ENCODE data around the gene SPOCK3. TPM values are rescaled to one million over a fixed set of nuclear protein-coding genes. Genes with fewer than 3 reads are reported as not detected.

The SPOCK3 gene
- total and polyA plus RNA-seq, 10 of the 15 experiments (the other 5 are each of a cell fraction or from before 2014, with no cell fraction given): 0.06 to 0.39 (median 0.09) TPM; not detected in 5

GRCh38 chr4:166896254-166896653, 338.0 kb downstream of the SPOCK3 start:
- Histone ChIP-seq H3K4me2 (ENCODE audit: control insufficient read depth, insufficient read depth) (no peak overlapping the region), H3K9me3 (replicated peaks; ENCODE audit: control insufficient read depth, insufficient read depth, low read length) (no peaks in the 10 kb centered on the region; the same call in 2 of the 3 replicates), H3K79me2 (ENCODE audit: control insufficient read depth, insufficient read depth, low read length) (no peaks in the 10 kb centered on the region), H4K20me1 (ENCODE audit: control insufficient read depth, insufficient read depth) (no peaks in the 10 kb centered on the region), H3K9ac (ENCODE audit: control insufficient read depth, insufficient read depth, low read length) (no peak overlapping the region), H3K36me3 (ENCODE audit: control insufficient read depth in 2 of 2, insufficient read depth in 2 of 2, low read length in 1 of 2) (no peaks in the 10 kb centered on the region), H3K4me1 (ENCODE audit: control insufficient read depth, insufficient read depth, low read length) (peaks cover 3% of the 10 kb centered on the region; the same call in 1 of the 2 replicates), H3K27me3 (replicated peaks in 1 of 2; ENCODE audit: control insufficient read depth in 2 of 2, insufficient read depth in 2 of 2, low read length in 1 of 2) (no peaks in the 10 kb centered on the region), H3K4me3 (no peak overlapping the region), H2AFZ (ENCODE audit: control insufficient read depth, low read depth, low read length) (peak overlapping the region; percentile 2), H3K27ac (ENCODE audit: control insufficient read depth, insufficient read depth) (no peak overlapping the region)
- intact Hi-C loops (cut with micrococcal nuclease; ENCODE audit: unreplicated experiment): no loop called here
- BruUV-seq (replicated peaks): no TSS peak
- DNase-seq (ENCODE audit: low read depth, low spot score) (no peak), ATAC-seq (peak; percentile 72), FAIRE-seq (no peak)
- WGBS (ENCODE audit: insufficient coverage, insufficient replicate concordance, low lambda C conversion rate, missing lambda C conversion rate): 2% methylated on average over 3 of the region's 3 CpGs
- TF ChIP-seq CBX5 (IDR thresholded peaks at IDR 0.05; ENCODE audit: low read depth) (peak; percentile 73; the same call in 1 of the 2 replicates), ZSCAN29 (IDR thresholded peaks at IDR 0.05) (no peak), EED (IDR thresholded peaks at IDR 0.05; ENCODE audit: low read depth) (peak; percentile 30), ATF2 (IDR thresholded peaks at IDR 0.05; ENCODE audit: low read length) (0 out of 2 replicates have a peak, but pooled peaks have one; percentile 15), NFXL1 (IDR thresholded peaks at IDR 0.05; ENCODE audit: borderline replicate concordance) (no peak), CEBPB (IDR thresholded peaks at IDR 0.05; ENCODE audit: borderline replicate concordance in 1 of 2, low read depth in 2 of 2, low read length in 2 of 2) (peak in 1 of 2 experiments; percentile 47; a peak in 1 of 4 replicates), MYB (IDR thresholded peaks at IDR 0.05; ENCODE audit: borderline replicate concordance, low read depth, low read length) (no peak), MTA3 (IDR thresholded peaks at IDR 0.05; ENCODE audit: borderline replicate concordance, low read length) (0 out of 2 replicates have a peak, but pooled peaks have one; percentile 14), TCF12 (IDR thresholded peaks at IDR 0.05; ENCODE audit: low read depth, low read length) (peak; percentile 78; the same call in 1 of the 2 replicates), ZZZ3 (IDR thresholded peaks at IDR 0.05; ENCODE audit: control insufficient read depth, insufficient read length, low read depth) (no peak), ZNF274 (IDR thresholded peaks at IDR 0.05; ENCODE audit: insufficient read depth, insufficient read length) (no peak), ELK1 (IDR thresholded peaks at IDR 0.05; ENCODE audit: low read depth, low read length) (no peak), ZBTB40 (IDR thresholded peaks at IDR 0.05; ENCODE audit: borderline replicate concordance) (no peak), EGR1 (IDR thresholded peaks at IDR 0.05; ENCODE audit: borderline replicate concordance in 1 of 2, low read depth in 2 of 2, low read length in 2 of 2) (0 out of 3 replicates have a peak, but pooled peaks of 1 of the 2 experiments have one; percentile 16), FOXM1 (IDR thresholded peaks at IDR 0.05; ENCODE audit: low read depth, low read length) (peak; percentile 78), LARP7 (IDR thresholded peaks at IDR 0.05) (no peak), TCF3 (IDR thresholded peaks at IDR 0.05; ENCODE audit: borderline replicate concordance, insufficient read depth, low read depth, low read length) (peak; percentile 43; the same call in 1 of the 2 replicates)
- in situ Hi-C loops (cut with MboI): no loop called here
- ChIA-PET POLR2A (no interaction called here), RAD21 (ENCODE audit: unreplicated experiment) (no interaction called here), CTCF (no interaction called here), SMC1A (ENCODE audit: uncharacterized antibody, unreplicated experiment) (interaction anchor here (1.1 kb wide), 1 partner anchor 13 kb away, joined by 4 read pairs; no protein-coding TSS in a partner anchor)

All from GM12878 (cell line).